ENCODE data around the gene VASH2.

The VASH2 gene

GRCh38 chr1:213035573-213035972 is 85.2 kb downstream of the VASH2 start:
- DNase-seq (ENCODE audit: low read depth in 2 of 2), result no peak
